Progenitor cell of endocrine pancreas (in vitro differentiated cells): ENCODE data around the gene NHLH2. TPM values are rescaled to one million over a fixed set of nuclear protein-coding genes. Genes with fewer than 3 reads are reported as not detected.

Source experiments
- DNase-seq: peaks from one replicate; pipeline ENCODE4 v3.0.0; 2021; ENCODE audit warnings: low spot score; ENCODE audit not compliant: unreplicated experiment
- H3K27ac Mint-ChIP-seq: 2 replicates; pipeline ENCODE4 v1.8.0; 2021; ENCODE audit warnings: mild to moderate bottlenecking, moderate library complexity, mixed read lengths
- H3K27me3 Mint-ChIP-seq: 2 replicates; pipeline ENCODE4 v1.8.0; 2021; ENCODE audit warnings: mixed read lengths
- H3K36me3 Mint-ChIP-seq: 2 replicates; pipeline ENCODE4 v1.8.0; 2022; ENCODE audit warnings: mixed read lengths; ENCODE audit not compliant: insufficient read depth
- H3K4me1 Mint-ChIP-seq: 2 replicates; pipeline ENCODE4 v1.8.0; 2021; ENCODE audit warnings: low read depth, mixed read lengths
- H3K4me3 Mint-ChIP-seq: 2 replicates; pipeline ENCODE4 v1.8.0; 2021; ENCODE audit warnings: low read depth, mild to moderate bottlenecking, moderate library complexity, mixed read lengths
- H3K9me3 Mint-ChIP-seq: 2 replicates; pipeline ENCODE4 v1.8.0; 2021; ENCODE audit warnings: low read depth, mixed read lengths
- total RNA-seq: library from RNA; stranded (reverse); gene quantifications from 2 replicates; pipeline ENCODE4 v1.2.1, GENCODE V29; 2021
- TF ChIP-seq, protein P1 (sequence below): fragments of 200-600 bp; sonication (generic); IDR thresholded peaks from one replicate; pipeline ENCODE4 v1.5.0; 2021; ENCODE audit warnings: antibody characterized with exemption, mild to moderate bottlenecking; ENCODE audit not compliant: unreplicated experiment

NHLH2 gene
- total RNA-seq, 1 donor from 2014 or later: 0.29 TPM

DNA sequence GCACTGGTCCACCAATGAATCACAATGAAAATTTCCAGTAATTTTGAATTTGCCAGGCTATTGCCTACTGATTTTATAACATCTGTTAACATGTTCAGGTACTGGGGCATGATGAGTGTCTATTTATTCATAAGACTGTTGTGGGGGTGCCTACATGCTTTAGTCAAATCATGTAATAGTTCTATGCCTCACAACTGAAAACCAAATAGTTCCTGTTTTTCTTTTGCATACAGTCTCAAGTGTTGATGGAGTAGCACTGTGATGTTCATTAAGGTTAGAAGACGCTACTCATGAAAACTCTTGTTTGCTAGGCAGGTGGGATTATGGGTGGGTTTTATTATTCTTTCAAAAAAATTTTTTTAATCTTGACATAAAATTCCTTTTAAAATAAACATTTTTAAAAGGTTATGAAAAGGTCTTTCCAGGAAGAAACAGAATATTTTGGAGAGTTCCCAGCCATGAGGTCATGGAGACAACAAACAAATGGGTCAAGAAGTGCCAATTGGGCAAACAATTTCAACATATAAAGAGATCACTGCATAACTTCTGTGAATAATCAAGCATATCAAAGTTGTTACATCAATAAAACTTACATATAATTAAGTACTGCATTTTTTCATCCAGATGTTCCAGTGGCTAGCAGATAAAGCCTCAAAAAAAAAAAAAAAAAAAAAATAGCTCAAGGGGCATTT is 40.2 kb upstream of the NHLH2 start:
- H3K9me3 Mint-ChIP-seq: no peaks in the 10 kb centered on the region
- H3K27ac Mint-ChIP-seq: no peak overlapping the region
- no peak overlapping the region for H3K4me3 Mint-ChIP-seq
- no peaks in the 10 kb centered on the region for H3K36me3 Mint-ChIP-seq
- TF ChIP-seq, protein P1, sequence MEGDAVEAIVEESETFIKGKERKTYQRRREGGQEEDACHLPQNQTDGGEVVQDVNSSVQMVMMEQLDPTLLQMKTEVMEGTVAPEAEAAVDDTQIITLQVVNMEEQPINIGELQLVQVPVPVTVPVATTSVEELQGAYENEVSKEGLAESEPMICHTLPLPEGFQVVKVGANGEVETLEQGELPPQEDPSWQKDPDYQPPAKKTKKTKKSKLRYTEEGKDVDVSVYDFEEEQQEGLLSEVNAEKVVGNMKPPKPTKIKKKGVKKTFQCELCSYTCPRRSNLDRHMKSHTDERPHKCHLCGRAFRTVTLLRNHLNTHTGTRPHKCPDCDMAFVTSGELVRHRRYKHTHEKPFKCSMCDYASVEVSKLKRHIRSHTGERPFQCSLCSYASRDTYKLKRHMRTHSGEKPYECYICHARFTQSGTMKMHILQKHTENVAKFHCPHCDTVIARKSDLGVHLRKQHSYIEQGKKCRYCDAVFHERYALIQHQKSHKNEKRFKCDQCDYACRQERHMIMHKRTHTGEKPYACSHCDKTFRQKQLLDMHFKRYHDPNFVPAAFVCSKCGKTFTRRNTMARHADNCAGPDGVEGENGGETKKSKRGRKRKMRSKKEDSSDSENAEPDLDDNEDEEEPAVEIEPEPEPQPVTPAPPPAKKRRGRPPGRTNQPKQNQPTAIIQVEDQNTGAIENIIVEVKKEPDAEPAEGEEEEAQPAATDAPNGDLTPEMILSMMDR: no peak
- peaks cover 9% of the 10 kb centered on the region for H3K27me3 Mint-ChIP-seq
- no peak for DNase-seq
- H3K4me1 Mint-ChIP-seq: peaks cover 3% of the 10 kb centered on the region

- no peak overlapping the region for H3K4me3 Mint-ChIP-seq
- no peak for DNase-seq
- H3K27ac Mint-ChIP-seq: no peak overlapping the region
- no peaks in the 10 kb centered on the region for H3K9me3 Mint-ChIP-seq
- H3K27me3 Mint-ChIP-seq: peaks cover 9% of the 10 kb centered on the region
- TF ChIP-seq, protein P1: no peak
- H3K36me3 Mint-ChIP-seq: no peaks in the 10 kb centered on the region
- H3K4me1 Mint-ChIP-seq: peaks cover 3% of the 10 kb centered on the region
Observed at GRCh38 chr1:115879977-115880376, 39.1 kb upstream of the NHLH2 start.

DNA sequence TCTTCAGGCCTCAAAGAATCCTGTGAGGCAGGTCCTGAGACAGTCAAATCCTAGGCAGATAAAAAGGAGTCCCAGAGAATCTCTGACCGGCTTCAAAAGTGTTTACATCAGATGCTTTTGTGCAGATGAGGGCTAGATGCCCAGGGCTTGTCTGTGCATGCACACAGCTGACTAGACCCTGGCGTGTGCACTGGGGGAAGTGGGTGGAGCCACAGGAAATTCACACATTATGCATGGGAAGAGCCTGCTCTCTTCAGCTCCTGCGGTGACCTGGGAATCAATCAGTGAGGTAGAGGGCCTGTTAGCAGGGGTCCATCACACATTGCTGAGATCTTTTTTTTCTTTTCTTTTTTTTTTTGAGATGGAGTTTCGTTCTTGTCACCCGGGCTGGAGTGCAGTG is 36.6 kb upstream of the NHLH2 start:
- no peak for DNase-seq
- Mint-ChIP-seq H3K36me3 (no peaks in the 10 kb centered on the region), H3K4me3 (no peak overlapping the region), H3K27ac (no peak overlapping the region), H3K9me3 (no peaks in the 10 kb centered on the region), H3K4me1 (peaks cover 3% of the 10 kb centered on the region), H3K27me3 (peaks cover 17% of the 10 kb centered on the region)
- TF ChIP-seq, protein P1: no peak

DNA sequence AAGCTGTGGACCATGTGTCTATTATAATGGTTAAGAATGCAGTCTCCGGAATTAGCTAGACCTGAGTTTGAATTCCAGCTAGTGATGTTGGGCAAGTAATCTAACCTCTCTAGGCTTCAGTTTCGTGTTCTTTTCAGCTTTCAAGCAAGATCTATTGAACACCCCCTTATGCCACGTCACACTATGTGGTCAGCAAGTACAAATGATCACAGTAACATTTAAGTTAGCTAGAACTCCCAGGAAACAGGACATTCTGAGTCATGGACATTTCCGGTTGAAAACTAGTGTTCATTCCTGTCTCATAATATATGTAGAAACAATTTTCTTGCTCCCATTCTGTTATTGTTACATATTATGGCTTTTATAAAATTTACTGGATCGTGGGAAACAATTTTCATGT is 34.0 kb upstream of the NHLH2 start:
- no peaks in the 10 kb centered on the region for H3K36me3 Mint-ChIP-seq
- H3K27me3 Mint-ChIP-seq: peaks cover 19% of the 10 kb centered on the region
- no peak overlapping the region for H3K27ac Mint-ChIP-seq
- H3K9me3 Mint-ChIP-seq: no peaks in the 10 kb centered on the region
- TF ChIP-seq, protein P1: no peak
- DNase-seq: no peak
- H3K4me1 Mint-ChIP-seq: peaks cover 3% of the 10 kb centered on the region
- H3K4me3 Mint-ChIP-seq: no peak overlapping the region

- H3K27me3 Mint-ChIP-seq: peaks cover 19% of the 10 kb centered on the region
- H3K4me1 Mint-ChIP-seq: peaks cover 3% of the 10 kb centered on the region
- no peak overlapping the region for H3K27ac Mint-ChIP-seq
- no peak for DNase-seq
- H3K36me3 Mint-ChIP-seq: no peaks in the 10 kb centered on the region
- TF ChIP-seq, protein P1: no peak
- H3K9me3 Mint-ChIP-seq: no peaks in the 10 kb centered on the region
- H3K4me3 Mint-ChIP-seq: no peak overlapping the region
Observed at GRCh38 chr1:115874497-115874896, 33.6 kb upstream of the NHLH2 start.
